NCI-H2196 treated with DMSO at 0.1 percent for 48 hours (cell line): ENCODE data around the gene SVEP1.

Experiments used
- DNase-seq: peaks from one replicate; lab custom pipeline; 2025; ENCODE audit not compliant: unreplicated experiment; lab: John Stamatoyannopoulos, UW

The SVEP1 gene

GRCh38 chr9:110328763-110329162, 250.8 kb downstream of the SVEP1 start:
- DNase-seq: no peak

DNA sequence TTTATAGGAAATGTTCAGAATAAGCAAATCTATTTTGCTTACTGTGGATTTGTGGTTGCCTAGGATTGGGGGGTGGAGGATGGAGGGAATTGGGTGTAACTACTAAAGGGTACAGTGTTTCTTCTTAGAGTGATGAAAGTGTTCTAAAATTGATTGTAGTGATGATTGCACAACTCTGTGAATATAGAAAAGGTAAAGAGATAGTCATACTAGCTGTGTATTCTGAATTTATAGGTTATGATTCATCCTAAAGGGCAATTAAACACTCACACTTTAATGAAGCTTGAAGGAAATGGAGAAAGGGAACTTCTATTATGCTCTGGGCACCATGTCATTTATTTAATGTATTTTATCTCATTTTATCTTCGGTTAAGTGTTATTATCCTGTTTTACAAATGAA, 251.8 kb downstream of the SVEP1 start:
- DNase-seq: no peak

DNA sequence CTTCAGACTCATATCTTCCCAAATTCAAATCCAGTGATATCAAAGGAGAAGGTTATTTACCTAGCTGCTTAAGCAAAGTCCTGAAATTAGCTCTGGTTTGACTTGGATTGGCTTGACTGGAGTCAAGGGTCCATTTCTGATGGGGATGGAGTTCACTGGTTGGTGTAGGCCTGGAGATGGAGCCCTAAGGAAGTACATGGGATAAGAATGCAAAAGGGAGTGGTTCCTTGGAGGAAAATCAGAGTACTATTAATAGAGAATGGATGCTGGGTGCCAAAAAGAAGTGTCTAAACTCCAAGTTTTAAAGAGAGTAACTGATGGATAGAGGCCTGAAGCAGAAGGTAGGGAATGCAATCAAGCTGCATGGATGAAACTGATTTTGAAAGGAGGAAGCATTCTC, 255.7 kb downstream of the SVEP1 start:
- DNase-seq: no peak

GRCh38 chr9:110320651-110321445, 258.7 kb downstream of the SVEP1 start:
- DNase-seq: no peak

DNA sequence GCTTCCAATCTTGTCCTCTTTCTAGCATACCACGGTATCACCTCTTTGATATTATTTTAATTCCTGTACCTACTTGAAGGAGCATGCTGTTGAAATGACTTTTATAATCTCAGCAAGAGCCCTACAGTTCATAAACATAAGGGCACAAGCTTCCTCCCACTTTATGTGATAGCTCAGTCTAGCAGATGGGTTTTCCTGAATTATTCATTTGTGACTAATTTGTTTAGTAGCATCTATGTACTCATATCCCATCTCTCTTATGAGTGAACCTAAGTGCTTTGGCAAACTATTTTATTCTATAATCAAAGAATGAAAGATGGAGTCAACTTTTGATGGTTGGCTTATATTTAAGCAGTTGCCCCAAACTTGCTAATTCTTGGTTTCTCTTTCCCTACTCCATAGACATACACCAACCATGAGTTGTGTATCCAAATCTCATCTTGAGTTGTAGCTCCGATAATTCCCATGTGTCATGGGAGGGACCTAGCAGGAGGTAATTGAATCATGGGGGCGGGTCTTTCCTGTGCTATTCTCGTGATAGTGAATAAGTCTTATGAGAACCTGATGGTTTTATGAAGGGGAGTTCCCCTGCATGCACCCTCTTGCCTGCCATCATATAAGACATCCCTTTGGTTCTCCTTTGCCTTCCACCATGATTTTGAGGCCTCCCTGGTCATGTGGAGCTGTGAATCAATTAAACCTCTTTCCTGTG, 259.6 kb downstream of the SVEP1 start:
- no peak for DNase-seq

GRCh38 chr9:110317911-110318310, 261.6 kb downstream of the SVEP1 start:
- DNase-seq: no peak

DNA sequence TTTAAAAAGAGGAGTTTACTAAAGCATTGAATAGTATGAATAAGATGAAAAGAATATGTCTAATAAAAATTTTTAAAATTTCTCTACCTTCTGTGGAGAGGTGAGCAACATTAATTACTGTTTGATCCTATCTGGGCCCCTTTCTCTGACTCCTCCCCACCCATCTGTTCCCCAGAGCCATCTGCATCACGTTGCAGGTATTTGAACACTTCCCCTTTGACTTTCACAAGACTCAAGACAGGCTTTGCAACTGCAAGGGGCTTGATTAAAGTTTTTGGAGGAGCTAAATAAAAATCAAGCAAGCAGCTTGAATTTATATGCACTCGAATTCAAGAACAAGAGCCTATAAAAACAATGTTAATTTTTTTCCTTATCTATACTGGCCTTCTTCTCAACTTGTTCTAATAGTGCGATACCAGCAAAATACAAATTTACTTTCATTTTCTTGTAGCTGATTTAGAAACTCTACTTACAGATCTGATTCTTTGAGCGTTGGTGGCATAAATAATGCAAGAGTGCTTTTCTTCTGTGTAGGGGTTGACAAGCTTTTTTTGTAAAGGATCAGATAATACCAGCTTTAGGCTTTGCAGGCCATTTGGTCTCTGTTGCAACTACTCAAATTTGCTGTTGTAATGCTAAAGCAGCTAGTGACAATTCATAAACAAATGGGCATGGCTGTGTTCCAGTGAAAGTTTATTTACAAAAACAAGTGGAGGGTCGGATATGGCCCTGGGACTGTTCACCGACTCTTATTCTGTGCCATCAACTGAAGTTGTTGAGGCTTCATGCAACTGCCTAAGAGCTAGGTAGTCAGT, 263.1 kb downstream of the SVEP1 start:
- DNase-seq: no peak
